Activated CD8-positive, alpha-beta memory T cell treated with anti-CD3 and anti-CD28 coated beads, Interleukin-2, amount 50 U/mL, for 48 hours (primary cell): ENCODE results near the gene HTATIP2.
"Not testable (repeated sequence)": the region's sequence is repeated elsewhere in the genome, so short reads cannot be mapped to it uniquely, and the experiment has no call there.

ENCODE experiments used
- DNase-seq: peaks from one replicate; pipeline ENCODE4 v3.0.0-alpha.2; 2020

The HTATIP2 gene

GRCh38 chr11:20372081-20372626 is 8.6 kb downstream of the HTATIP2 start:
- no peak for DNase-seq

GRCh38 chr11:20373147-20373546 is 9.6 kb downstream of the HTATIP2 start:
- no peak for DNase-seq

DNA sequence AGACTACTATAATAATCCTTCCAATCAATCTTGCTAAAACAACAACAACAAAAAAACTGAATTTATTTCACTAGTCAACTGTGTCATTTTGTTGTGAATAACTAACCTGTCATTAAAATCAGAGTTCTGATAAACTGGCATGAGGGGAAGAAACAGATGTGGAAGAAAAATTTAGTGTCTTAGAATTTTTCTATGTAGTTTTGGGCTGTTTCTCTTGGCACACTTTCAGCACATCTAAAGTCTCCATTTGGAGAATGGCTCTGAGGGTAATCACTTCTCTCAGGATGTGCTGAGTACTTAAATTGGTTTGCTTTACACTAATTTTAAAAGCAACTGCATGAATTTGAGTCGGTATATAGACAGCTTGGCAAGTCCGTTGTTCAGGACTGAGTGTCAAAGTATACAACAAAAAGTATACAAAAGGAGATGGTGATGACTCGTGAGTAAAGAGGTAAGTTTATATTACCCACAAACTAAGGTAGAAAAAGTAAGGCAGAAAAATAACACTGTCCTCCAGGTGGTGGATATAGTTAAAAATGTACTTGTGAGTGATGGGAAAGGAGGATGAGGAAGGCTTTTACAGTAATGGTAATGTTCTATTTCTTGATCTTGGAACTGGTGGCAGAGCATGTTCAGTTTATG is 10.2 kb downstream of the HTATIP2 start:
- no peak for DNase-seq

DNA sequence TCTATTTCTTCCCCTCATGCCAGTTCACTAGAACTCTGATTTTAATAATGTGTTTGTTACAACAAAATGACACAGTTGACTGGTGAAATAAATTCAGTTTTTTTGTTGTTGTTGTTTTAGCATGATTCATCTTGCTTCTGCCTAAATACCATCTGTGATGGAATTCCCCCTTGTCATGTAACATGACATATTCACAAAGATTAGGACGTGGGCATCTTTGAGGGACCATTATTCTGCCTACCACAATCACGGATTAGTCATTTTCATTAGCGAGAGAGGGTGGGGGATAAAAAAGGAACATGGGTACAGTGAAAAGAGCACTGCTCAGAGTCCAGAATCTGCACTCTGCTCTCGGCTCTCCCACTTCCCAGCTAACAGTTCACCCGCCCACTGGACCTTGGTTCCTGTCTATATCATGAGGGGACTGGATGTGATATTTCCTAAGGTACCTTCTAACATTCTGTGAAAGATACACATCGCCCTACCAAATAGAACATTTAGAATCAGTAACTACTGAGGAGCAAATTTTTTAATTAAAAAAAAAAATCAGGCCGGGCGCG is 11.3 kb downstream of the HTATIP2 start:
- DNase-seq, result no peak

- no peak for DNase-seq
Observed at GRCh38 chr11:20376162-20376730, 12.7 kb downstream of the HTATIP2 start.

- DNase-seq, result not testable (repeated sequence)
Observed at GRCh38 chr11:20385996-20386395, 22.5 kb downstream of the HTATIP2 start.

DNA sequence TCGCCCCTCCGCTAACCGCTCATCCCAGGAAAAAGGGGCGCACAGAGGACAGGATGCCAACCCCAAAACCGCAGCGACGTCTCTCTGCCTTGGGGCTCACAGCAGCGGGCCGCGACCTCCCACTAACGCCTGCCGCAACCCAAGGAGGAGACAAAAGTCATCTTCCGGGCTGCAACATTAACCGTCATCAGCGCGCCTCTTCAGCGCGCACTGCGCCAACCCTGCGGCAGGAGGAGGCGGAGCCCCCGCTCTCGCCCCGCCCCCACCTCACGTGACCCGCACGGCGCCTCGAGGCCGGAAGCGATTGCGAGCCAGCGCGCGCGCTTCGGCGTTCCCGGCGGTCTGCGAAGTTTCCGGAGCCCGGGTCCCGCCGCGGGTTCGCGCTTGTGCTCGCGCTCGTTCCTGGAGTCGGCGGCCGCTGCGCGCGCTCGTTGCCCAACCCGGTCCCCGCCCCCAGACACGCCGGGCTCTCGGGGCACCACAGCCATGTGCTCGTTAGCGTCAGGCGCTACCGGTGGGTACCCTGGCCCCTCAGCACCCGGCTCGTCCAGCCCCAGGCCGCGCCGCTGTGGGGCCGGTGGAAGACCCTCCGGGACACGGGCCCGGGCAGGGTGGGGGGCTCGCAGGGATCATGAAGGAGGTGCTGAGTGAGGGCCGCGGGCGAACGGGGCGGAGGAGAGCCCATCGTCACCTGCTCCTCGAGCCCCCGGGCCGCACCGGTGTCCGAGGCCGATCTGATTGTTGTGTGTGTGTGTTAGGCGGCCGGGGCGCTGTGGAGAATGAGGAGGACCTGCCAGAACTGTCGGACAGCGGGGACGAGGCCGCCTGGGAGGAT is 24.0 kb downstream of the HTATIP2 start, which contains the start of gene PRMT3:
PRMT3 (plus strand) TSS at position 456 of the 835 bp plus-strand sequence; CDS start at position 487, 31 bp downstream.
- peak; percentile 98 for DNase-seq

DNA sequence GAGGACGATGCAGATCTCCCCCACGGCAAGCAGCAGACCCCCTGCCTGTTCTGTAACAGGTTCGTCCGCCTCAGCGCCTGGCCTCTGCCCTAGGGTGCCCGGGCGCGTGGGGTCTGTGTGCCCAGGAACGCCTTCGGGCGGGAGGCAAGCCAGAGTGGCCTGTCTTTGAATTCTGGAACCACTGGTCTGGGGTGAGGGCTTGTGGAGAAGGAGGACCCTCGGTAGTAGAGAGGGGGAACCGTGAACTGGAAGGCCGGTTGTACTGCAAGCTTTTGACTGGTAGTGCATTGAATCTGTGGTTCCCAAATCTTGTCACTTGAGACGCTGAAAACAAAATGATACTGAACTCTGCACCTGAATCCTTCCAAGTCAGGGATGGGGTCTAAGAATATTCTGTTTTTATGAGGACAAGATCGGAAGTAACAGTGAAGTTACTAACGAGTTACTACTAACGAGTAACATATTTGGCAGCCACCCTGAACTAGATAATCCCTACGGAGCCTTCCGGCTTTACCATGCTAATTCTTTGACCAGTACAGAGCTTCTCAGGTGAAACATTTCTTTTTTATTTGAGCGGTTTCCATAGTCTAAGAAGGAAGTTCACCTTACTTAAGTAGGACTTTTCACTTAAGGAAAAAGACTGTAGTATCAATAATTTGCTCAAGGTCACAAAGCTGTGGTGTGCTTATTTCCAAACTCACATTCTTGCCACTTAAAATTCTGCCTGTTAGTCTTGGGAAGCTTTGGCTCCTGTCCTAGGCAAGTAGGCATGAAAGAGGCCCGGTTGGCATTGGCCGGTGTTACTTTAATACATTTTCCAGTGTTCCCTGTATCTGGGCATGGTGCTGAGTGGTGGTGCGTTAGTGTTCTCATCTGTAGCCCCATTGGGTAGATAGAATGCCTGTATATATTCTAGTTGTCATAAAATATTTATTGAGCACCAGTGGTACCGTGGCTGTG is 24.9 kb downstream of the HTATIP2 start:
- peak; percentile 76 for DNase-seq

DNA sequence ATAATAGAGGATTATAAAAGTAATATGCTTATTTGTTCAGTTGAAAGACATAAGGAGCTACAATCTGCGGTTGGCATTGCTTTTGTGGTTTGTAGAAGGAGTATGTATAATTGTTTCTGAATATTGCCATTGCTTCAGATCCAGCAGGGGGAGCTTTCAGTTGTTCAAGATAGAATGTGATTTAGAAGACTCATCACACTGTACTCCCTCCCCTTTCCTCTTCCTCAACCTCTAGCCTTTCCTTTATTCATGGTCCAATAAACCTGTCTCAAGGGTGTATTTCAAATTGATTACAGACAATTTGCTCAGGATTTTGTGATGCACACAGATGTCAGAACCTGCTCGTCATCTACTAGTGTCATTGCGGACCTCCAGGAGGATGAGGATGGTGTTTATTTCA is 33.8 kb downstream of the HTATIP2 start:
- no peak for DNase-seq

GRCh38 chr11:20399498-20399897 is 36.0 kb downstream of the HTATIP2 start:
- no peak for DNase-seq

DNA sequence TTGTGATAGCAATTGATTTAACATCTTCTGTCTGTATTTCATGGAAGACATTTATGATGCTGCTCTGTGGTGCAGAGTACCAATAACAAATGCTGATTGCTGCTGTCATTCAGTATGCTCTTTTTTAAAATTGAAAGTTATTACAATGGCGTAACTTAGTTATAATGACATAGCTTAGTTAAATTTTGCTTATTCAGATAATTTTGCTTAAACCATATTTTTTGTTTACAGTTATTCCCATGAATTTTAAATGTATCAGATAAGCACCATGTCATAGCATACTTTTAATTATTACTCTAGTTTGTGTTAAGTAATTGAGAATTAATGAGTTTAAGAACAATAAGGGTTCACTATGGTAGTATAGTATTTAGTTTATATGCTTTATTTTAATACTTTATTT is 39.5 kb downstream of the HTATIP2 start:
- DNase-seq, result no peak

DNA sequence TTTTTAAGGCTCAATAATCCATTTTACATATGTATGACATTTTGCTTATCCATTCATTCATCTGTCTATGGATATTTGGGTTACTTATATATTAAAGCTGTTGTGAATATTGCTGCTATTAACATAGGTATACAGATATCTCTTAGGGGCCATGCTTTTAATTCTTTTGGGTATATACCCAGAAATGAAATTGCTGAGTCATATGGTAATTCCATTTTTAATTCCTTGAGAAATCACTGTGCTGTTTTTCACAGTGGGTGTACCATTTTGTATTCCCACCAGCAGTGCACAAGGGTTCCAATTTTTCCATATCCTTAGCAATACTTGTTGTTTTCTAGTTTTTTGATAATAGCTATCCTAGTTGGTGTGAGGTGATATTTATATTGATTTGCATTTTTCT is 43.0 kb downstream of the HTATIP2 start:
- no peak for DNase-seq

DNA sequence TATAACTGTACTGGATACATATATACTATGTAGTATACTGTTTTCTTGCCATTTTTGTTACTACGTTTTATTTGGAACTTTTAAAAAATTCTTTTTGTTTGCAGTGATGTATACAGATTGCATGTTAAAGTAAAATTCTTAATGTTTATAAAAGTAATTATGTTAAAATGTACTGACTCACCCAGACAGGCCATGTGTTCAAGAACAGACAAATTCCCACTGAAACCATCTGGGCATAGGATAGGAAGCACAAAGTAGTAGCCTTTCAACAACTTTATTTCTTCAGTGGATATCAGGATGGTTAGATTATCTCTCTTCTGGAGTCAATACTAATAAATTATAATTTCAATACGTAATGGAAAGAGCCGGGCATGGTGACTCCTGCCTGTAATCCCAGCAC is 43.8 kb downstream of the HTATIP2 start:
- DNase-seq, result no peak

DNA sequence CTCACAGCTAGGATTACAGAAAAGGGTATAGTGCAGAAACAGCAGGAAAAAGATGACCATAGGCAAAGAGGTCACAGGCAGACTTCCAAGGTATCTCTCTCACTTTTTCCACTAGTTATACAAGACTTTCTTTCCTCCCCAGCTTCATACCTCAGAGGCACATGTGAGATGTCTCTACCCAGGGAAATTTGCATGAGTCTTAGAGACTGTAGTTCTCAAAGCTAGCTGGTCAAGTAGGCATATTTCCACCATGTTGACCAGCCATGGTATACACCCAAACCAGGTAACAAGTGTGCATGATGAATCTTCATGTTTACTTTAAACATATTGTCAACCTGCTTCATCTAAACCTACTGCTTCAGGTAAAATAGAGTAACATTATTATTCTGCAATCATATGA is 51.9 kb downstream of the HTATIP2 start:
- DNase-seq, result no peak

- DNase-seq, result no peak
Observed at GRCh38 chr11:20417771-20418170, 54.3 kb downstream of the HTATIP2 start.

GRCh38 chr11:20421946-20422345 is 58.4 kb downstream of the HTATIP2 start:
- DNase-seq, result no peak

DNA sequence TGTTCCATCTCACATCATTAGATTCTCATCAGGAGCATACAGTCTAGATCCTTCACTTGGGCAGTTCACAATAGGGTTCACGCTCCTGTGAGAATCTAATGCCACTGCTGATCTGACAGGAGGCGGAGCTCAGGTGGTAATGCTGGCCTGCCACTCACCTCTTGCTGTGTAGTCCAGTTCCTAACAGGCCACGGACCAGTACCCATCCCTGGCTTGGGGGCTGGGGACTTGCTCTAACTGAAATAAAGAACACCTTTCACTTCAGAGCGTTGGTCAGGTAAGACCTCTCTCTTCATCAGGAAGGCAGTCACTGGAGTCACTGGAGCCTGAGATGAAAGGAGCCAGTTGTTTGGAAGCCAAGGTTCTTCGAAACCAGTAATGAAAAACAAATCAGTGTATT is 65.7 kb downstream of the HTATIP2 start:
- DNase-seq, result no peak
